NCI-H2196 treated with DMSO at 0.1 percent for 48 hours (cell line): ENCODE results near the gene TBC1D9.

Experiments
- DNase-seq: peaks from one replicate; lab custom pipeline; 2025; ENCODE audit not compliant: unreplicated experiment; lab: John Stamatoyannopoulos, UW

Gene TBC1D9

DNA sequence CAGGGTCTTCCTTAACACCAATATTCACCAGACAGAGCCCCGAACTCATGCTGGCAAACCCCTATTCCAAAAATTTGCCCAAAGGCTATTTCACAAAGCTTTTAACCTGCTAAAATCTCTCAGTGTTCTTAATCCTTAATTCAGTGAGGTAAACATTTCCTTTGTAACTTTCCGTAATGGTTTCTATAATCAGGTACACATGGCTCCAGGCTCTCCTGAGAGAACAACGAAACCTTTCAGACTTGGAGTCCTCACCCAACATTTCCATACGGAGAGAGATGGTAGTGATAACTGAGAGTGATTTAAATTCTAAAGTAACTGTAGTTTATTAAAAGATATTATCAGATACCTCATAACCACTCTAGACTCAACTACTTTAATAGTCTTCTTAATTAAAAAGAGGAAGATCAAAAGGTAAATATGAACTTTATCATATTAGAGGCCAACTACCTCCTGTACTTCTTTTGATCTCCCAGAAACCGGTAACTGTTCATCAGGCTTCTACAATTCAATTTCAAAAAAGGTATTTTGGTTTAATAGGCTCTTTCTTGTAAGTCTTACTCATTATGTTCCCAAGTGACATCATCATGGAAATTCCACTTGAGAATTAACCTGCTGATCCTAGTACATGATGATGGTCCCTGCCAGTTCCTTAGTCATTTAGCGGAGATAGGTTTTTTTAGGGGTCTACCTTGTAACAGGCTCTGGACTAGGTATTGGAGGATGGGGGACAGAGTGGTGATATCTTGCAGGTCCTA, 96.1 kb downstream of the TBC1D9 start:
- DNase-seq = no peak

DNA sequence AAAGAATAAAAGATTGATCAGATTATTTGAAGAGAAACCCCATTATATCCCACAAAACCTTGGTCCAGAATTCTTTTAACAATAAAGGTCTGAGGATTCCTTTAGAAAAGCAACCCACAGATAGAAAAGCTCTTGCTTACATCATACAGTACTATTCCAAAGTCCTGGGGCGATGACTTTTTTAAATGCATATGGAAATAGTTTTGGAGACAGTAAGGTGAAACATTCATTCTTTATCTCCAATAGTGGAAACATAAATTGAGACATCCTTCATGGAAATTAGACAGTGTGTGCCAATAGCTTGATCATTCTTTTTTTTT, 101.7 kb downstream of the TBC1D9 start:
- DNase-seq = no peak

DNA sequence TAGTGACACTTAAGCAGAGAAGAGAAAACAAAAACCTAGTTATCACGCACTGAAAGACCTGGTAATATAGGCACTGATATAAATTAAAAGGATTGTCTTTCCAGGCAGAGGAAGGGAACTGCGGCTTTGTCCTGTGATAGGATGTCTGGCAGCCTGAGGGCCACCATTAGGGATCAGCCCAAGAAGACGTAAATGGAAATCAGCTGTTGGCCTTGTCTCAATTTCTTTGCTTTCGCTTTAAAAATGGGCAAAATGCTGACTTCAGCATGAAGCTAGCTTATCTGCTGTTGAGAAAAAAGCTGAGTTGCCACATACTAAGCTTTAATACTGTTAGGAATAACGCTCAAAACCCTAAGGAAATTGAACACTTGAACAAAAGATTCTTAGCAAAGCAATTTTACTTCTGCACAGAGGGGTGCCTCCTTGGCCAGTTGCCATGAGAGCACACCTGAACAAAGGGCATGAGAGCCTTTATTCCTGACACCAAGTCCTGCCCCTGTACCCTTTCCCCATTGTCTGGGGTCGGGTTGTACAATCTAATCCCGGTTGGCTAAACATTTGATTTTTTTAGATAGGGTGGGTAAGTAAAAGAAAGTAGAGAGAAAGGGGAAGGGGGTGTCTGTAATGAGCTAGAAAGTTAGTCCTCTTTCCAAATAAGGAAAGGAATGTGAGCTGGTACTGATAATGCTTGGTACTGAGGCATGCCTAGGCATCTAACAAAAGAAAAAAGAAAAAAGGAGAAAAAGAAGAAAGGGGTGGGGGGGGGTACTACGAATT, 102.3 kb downstream of the TBC1D9 start:
- DNase-seq = no peak

DNA sequence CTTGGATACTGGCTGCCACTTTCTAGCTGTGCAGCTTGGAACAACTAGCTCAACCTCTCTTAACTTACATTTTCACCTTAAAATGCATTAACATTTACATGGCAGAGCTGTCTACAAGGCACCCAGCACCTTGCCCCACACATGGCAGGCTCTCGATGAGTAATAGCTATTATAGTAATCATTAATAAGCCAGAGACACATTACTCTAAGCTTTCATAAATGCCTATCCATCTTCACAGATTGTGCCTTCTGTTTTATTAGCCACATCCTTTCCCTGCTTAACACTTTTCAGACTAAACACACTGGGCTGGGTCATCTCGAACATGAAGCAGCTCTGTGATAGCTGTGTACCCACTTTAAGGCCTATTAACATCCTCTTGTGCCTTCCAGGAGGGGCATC, 103.6 kb downstream of the TBC1D9 start:
- no peak for DNase-seq

DNA sequence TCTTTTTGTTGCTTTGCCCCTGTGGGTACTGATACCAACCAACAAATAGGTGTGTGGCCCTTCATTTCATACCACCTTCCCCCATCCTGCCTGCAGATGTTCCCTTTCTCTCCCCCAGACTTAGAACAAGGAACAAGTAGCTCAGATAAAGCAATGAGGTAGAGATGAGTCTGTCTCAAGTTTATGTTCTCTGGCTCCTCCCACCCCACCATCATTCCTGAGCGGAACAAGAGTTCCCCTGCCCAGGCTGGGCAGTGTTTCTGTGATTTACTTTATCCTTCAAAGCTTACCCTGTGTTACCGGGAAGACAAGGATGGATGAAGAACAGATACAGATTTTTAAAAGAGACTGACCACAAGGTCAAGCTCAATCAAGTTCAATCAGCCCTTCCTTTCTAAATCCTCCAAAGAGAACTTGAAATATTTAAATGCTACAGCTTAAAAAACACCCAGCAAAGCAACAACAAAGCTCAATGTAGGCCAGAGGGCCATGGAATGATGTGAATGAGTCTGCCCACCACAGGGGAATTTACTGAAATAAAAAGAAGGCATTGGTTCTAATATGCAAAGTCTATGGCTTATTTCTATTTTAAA, 107.4 kb downstream of the TBC1D9 start:
- no peak for DNase-seq

DNA sequence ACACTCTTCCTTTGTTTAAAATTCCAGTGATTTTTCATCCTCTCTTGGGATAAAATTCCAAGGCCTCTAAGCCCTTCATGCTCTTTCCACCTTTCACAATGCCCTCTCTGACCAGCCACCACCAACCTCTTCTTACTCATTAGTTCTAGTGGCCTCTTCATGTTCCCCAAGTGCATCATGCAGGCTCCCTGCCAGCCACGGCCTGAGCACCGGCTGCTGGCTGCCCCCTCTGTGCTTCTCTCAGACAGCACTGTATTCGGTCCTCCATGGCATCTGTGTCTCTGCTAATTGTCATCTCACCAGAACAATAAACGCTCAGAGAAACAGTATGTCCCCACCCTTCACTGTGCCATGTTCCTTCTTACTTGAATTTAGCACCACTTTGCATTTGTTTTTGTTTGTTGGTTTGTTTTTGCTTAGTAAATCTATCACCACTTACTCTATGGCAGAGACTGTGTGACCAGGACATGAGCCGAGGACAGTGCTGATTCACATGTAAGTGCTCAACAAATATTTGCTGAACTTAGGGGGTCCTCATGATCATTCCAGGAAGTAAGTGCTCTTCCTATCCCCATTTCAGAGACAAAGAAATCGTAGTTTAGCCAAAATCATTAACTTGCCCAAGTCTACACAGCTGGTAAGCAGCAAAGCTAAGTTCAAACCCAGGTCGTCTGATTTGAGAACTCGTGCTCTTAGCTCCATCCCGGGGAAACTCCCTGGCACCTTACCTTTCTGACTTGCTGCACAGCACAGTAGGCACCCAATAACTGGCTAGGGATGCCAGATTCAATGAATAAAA, 110.4 kb downstream of the TBC1D9 start:
- DNase-seq = no peak

DNA sequence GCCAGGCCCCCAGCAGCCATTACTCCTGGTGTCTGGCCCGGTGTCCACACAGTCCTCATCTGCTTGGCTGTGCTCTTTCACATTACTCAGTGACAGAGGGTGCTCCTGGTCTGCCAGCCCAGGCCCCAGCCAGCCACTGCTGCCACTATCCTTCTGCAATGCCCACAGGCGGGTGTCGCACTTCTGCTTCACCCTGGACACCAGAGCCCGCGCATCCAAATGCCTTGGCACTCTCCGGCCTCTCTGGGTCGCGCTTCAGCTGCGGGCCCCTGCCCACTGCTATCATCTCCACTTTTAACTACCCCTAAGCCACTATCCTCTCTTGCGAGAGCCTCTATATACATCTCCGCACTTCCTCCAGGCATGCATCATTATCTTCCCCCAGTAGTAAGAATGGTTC, 111.0 kb downstream of the TBC1D9 start:
- DNase-seq = no peak

DNA sequence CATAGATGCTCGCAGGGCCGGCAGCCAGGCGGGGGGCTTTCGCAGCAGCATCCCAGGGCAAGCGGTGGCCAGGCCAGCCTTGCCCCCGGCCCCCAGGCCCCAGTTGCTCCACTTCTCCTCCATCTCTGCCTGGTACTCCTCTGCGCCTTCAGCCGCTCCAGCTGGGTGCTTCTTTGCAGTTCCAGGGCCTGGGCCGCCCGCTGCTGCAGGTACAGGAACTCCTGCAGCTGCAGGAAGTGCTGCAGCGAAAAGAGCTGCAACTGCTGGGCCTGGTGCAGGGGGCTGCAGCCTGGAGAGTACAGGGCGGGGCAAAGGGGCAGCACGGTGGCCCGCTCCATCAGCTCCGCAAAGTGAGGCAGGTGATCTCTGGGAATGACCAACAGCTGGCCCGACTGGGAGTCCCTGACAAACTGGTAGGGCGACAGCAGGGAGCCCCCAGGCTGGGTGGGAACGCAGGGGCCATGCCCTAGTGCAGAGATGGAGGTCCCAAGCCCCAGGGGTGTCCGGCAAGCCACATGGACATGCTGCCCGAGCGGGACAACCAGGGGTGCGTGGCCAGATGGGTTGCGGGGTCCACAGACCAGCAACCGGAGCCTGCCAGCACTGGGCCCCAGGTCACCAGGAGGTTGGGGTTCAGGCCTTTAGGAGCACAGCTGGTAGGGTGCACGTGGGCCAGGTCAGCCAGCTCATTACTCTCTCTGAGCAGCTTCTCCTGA, 111.6 kb downstream of the TBC1D9 start:
- DNase-seq = no peak

DNA sequence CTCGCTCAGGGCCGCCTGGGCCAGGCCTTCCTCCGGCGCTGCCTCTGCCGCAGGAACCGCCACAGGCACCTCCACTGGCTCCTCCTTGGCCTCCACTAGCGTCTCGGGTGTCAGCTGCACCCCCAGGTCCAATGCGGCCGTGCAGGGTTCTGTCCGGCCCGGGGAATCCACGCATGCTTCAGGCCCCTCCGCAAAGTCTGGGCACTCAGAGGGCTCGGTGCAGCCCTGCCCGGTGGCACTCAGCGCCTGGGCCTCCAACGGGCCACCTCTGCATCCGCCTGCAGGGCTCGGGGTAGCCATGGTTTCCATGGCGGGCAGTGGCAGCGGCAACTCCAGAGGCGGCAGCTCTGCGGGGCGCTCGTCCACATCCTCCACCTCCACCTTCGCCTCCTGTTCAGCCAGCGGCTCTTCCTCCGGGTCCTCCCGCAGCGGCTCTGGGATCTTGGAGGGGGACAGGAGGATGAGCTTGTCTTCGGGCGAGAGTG, 112.6 kb downstream of the TBC1D9 start:
- DNase-seq = no peak

DNA sequence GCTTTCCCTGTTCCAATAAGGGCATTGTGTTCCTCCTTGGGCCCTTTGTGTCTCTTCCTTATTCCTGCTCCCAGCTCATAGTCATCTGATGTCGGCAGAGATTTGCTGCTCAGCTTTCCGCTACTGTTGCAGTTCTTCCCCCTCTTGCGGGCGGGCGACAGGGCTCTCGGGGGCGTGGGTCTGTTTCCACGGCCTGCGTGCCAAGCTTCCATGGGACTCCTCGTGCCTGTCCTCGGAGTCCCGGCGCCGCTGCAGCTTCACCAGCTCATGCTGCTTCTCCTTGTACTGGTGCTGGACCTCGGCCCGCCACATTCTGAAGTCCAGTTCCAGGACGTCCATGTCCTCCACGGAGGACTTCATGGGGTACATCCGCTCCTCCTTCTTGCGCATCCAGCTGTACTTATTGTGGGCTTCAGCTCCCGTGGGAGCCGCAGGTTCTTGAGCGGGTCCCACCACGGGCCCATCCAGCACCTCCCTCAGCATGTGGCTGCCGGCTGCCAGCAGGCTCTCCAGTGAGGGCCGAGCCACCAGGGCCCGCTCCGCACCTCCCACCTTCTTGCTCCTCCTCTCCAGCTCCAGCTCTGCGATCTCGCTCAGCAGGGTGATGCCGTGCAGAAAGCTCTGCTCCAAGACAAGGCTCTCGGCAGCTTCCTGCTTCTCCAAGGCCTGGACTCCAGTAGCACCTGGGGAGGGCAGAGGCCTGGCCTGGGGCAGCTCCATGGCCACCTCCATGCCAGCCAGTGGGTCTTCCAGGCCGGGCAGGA, 113.3 kb downstream of the TBC1D9 start:
- no peak for DNase-seq

DNA sequence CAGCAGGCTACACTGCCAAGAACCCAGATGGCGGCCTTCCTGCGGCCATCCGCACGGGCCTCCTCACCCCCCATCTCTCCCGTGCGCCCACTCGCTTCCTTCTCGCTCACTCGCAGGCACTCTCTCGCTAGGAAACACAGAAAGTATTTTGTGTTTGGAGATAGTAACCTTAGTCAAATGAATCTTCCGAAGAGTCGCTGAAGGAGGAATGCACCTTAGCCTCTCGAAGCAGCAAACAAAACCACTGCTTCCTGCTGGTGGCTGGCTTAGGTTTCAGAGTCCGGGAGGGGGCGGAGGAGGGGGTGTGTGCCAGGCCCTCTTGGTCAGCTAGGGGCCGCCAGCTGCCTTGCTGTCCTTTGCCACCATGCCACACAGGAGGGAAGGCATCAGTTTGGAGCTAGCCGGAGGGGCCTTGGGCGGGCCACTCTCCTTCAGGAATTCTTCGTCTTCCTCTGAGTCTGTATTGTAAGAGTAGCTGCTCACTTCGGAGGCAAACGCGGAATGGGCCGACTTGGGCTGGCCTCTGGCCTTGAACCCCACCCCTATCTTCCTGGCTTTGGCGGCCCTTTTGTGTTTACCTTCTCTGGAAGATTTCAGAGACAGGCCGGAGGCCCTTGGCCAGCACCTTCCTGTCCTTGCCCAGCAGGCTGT, 114.3 kb downstream of the TBC1D9 start:
- no peak for DNase-seq

DNA sequence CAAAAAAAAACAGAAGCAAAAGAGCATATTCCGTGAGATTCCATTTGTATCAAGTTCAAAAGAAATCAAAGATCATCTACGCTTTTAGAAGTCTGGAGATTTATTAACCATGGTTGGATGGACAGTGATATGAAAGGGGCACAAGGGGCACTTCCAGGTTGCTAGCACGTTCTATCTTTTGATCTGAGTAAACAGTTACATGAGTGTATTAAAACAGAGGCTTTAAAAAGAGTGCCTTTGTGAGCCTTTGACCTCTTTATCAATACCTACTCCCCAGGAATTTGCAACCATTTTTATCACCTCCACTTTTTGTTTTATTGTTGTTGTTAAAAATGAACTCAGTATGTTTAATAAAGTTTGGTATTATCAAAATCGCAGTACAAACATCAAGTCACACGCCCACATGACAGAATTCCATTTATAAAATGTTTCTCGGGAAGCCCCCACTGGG, 115.1 kb downstream of the TBC1D9 start:
- DNase-seq = no peak

DNA sequence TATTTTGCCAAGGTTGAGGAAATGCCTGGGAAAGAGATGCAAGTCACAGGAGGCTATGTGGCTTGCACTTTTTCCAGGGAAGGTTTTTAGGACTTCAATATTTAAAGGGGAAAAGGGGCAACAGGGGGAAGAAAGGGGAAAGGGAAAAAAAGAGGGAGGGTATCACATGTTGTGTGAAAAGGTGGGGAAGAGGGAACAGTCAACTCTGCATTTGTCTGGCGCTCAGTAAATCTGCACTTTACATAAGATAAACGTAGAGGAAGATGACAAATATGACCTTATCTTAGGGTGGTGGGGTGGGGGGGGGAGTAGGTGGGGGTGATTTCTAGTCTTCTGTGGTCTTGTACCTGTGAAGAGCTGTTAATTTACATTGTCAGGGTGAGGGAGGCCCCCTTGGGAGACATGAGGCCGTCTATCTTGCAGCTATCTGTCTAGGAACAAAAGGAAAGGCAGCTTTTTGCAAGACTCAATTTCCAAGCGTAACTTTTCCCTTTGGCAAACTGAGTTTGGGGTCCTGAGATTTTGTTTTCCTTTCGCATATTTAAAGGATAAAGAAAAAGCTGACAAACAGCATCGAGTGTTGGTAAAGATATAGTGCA, 115.9 kb downstream of the TBC1D9 start:
- DNase-seq = no peak

DNA sequence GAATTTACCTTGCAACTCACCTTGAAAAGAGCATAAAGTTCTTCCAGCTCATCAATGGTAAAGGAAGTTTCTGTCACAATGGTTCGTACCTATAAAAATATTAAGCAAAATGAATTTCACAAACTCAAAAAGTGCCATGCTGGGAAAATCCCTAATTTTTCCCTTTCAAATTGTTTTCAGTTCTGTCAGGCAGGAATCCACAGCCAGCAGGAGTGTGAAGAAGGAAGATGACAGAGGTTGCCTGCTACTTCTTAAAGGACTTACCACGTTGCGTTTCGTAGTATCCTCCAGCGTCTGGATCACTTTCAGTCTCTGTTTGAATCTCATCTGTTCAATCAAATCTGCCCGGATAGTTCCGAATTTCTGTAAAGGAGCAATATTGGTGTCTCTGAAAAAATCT, 117.1 kb downstream of the TBC1D9 start:
- no peak for DNase-seq

DNA sequence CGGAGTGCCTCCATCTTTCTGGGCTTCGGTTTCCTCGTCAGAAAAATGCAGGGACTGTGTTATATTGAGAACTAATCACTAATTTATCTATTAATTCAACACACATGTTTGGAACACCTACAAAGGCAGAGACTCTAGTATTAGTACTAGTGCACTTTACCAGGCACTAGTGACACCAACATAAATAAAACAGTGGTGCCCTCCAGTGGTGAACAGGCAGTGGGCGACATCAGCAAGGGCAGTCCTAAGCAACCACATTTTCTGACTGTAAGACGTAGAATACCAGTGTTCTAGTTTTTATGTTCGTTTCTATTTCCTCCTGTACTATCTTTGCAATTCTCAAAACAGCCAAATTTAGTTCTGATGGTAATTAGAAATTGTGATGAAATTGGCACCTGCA, 118.3 kb downstream of the TBC1D9 start:
- no peak for DNase-seq

DNA sequence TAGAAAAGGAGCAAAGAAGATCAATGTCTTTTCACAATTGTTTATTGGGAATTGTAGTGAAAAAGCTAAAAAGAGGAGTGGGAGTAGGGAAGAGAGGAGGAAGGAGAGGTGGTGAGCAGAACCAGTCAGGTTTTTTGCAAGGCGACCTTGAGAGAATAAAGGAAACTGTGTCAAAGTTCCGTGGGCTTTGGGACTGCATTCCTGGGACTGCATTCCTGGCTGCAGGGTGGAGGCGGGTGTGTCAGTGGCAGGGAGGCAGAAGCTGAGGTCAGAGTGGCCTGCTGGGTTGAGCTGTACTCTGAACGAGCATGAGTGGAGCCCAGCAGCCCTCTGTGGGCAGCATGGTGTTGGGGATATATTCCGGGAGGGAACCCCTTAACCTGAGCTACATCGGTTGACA, 120.6 kb downstream of the TBC1D9 start:
- DNase-seq = no peak

DNA sequence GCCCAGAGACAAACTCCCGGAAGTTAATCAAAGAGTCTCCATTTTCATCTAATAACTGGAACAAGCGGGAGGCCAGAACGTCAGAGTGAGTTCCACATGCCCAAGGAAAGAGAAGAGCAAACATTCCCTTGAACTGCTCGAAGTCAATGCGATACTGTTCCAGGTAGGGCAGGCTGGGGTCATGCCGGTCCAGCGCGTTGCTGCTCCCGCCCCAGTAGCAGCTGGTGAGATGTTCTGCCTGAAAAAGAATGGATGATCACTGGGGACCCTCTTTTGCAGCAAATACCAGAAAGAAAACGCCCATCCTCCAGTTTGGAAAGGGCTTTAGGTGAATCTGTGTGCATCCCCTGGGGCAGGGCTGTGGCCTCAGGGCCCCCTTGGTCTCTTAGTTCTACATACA, 122.2 kb downstream of the TBC1D9 start:
- DNase-seq = no peak

DNA sequence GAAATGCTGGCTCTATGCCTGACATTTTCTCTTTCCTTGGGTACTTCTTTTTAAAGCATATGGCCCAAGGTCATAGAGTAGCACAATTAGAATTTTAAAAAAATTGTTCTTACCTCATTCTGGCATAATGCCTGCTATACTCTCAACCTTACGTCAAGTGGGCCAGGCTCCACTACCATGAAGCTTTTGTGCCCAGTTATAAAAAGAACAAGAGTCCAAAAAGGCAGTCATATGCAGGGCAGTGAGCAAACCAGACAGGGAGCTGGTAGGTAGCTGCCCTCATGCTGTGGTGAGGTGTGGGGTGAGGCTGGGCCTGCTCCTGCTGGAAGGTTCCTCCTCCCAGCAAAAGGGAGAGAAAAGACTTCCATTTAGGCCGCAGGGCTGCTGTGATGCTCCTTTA, 123.1 kb downstream of the TBC1D9 start:
- DNase-seq = no peak

DNA sequence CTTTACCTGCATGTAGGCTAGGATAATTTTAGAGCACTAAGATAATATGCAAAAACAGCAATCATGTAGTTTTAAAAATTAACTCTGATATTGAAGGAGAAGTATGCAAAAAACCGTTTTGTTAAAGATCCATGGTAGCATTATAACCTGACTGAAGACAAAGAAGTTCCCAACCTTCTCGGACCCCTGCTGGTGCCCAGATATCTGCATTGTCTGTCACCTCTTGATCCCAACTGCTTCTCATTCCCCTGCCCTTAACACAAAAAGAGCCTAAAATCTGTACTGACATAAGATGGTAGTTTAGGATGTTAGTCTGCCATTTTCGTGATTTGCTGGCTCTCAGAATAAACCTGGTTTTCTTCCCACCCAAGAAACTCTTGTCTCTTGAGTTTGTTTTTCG, 125.9 kb downstream of the TBC1D9 start:
- DNase-seq = no peak
